Measurements from ENCODE around the gene SLC38A3. TPM values are rescaled to one million over a fixed set of nuclear protein-coding genes. Genes with fewer than 3 reads are reported as not detected.
A peak's percentile ranks its signal among the peaks of the same experiment; 100 is the strongest.

The SLC38A3 gene
- total RNA-seq (1.6 TPM), polyA plus RNA-seq (ENCODE audit: insufficient read depth, low read depth, low replicate concordance) (4.2 TPM)
- long read RNA-seq, donor 1, partial matches to known transcripts: 0 of 4 reads
- long read RNA-seq, donor 1, other reads (novel, unspliced or antisense): 0 of 4 reads
- long read RNA-seq, donor 2, partial matches to known transcripts: 0 of 3 reads
- long read RNA-seq, donor 2, other reads (novel, unspliced or antisense): 0 of 3 reads
- long read RNA-seq, donor 3, partial matches to known transcripts: 0 of 1 reads
- long read RNA-seq, donor 3, other reads (novel, unspliced or antisense): 0 of 1 reads
- long read RNA-seq, donor 4: 0 reads
- long read RNA-seq, donor 5, partial matches to known transcripts: 0 of 1 reads
- long read RNA-seq, donor 5, other reads (novel, unspliced or antisense): 0 of 1 reads
- long read RNA-seq, donor 6, partial matches to known transcripts: 0 of 1 reads
- long read RNA-seq, donor 6, other reads (novel, unspliced or antisense): 0 of 1 reads
- long read RNA-seq, donor 7: 0 reads
- long read RNA-seq, donor 8: 0 reads
- long read RNA-seq, donor 9: 0 reads
- long read RNA-seq, donor 10, partial matches to known transcripts: 0 of 1 reads
- long read RNA-seq, donor 10, other reads (novel, unspliced or antisense): 0 of 1 reads

GRCh38 chr3:50204804-50205412 is at the start of gene SLC38A3:
SLC38A3 (plus strand) TSS chr3:50205271; CDS start chr3:50214200, 8,929 bp downstream.
- TF ChIP-seq CTCF (IDR thresholded peaks at IDR 0.05; ENCODE audit: borderline replicate concordance, extremely low read depth, insufficient read depth): no peak
- peaks cover 0 to 20% (median 0%) of the 10 kb centered on the region in 3 donors for H3K4me1 ChIP-seq (ENCODE audit: control insufficient read depth in 2 of 3, insufficient read depth in 2 of 3, low read depth in 1 of 3, low read length in 3 of 3)
- FAIRE-seq (no peak), DNase-seq (peak in 4 of 5 donors; percentile 68 to 85 (median 79))
- no peak within 1 kb of the TSS for H3K9ac ChIP-seq (ENCODE audit: low read length in 3 of 3)
- H3K9me3 ChIP-seq (ENCODE audit: control insufficient read depth in 2 of 3, insufficient read depth in 1 of 3, low read length in 3 of 3): no peaks in the 10 kb centered on the region
- no peaks in the 10 kb centered on the region for H3K36me3 ChIP-seq (ENCODE audit: control insufficient read depth in 2 of 3, insufficient read depth in 3 of 3, low read length in 3 of 3)
- H3K27me3 ChIP-seq (ENCODE audit: control insufficient read depth, insufficient read depth, low read length): no peaks in the 10 kb centered on the region
- peak within 1 kb of the TSS; percentile 29 to 59 (median 36) for H3K4me3 ChIP-seq (ENCODE audit: low read length in 3 of 3)
- H3K27ac ChIP-seq (ENCODE audit: low read depth in 2 of 2, low read length in 2 of 2): no peak within 1 kb of the TSS
- intact Hi-C loops (cut with DNase I): no loop called here

GRCh38 chr3:50155491-50155878 is 49.6 kb upstream of the SLC38A3 start:
- no peak for TF ChIP-seq CTCF (IDR thresholded peaks at IDR 0.05; ENCODE audit: borderline replicate concordance, extremely low read depth, insufficient read depth)
- Histone ChIP-seq H3K27ac (ENCODE audit: low read depth in 2 of 2, low read length in 2 of 2) (peak overlapping the region; percentile 69 to 83), H3K4me3 (ENCODE audit: low read length in 3 of 3) (peak overlapping the region; percentile 62 to 69 (median 68)), H3K27me3 (ENCODE audit: control insufficient read depth, insufficient read depth, low read length) (no peaks in the 10 kb centered on the region), H3K36me3 (ENCODE audit: control insufficient read depth in 2 of 3, insufficient read depth in 3 of 3, low read length in 3 of 3) (no peaks in the 10 kb centered on the region), H3K9me3 (ENCODE audit: control insufficient read depth in 2 of 3, insufficient read depth in 1 of 3, low read length in 3 of 3) (no peaks in the 10 kb centered on the region), H3K4me1 (ENCODE audit: control insufficient read depth in 2 of 3, insufficient read depth in 2 of 3, low read depth in 1 of 3, low read length in 3 of 3) (peaks cover 3 to 32% (median 16%) of the 10 kb centered on the region in 3 donors), H3K9ac (ENCODE audit: low read length in 3 of 3) (peak overlapping the region in 2 of 3 donors; percentile 55 to 69)
- intact Hi-C loops (cut with DNase I): no loop called here
- FAIRE-seq (no peak), DNase-seq (no peak)

- Histone ChIP-seq H3K36me3 (ENCODE audit: control insufficient read depth in 2 of 3, insufficient read depth in 3 of 3, low read length in 3 of 3) (no peaks in the 10 kb centered on the region), H3K4me3 (ENCODE audit: low read length in 3 of 3) (peak overlapping the region; percentile 62 to 69 (median 68)), H3K27ac (ENCODE audit: low read depth in 2 of 2, low read length in 2 of 2) (peak overlapping the region; percentile 69 to 83), H3K9ac (ENCODE audit: low read length in 3 of 3) (peak overlapping the region; percentile 37 to 69 (median 55)), H3K27me3 (ENCODE audit: control insufficient read depth, insufficient read depth, low read length) (no peaks in the 10 kb centered on the region), H3K4me1 (ENCODE audit: control insufficient read depth in 2 of 3, insufficient read depth in 2 of 3, low read depth in 1 of 3, low read length in 3 of 3) (peaks cover 3 to 31% (median 16%) of the 10 kb centered on the region in 3 donors), H3K9me3 (ENCODE audit: control insufficient read depth in 2 of 3, insufficient read depth in 1 of 3, low read length in 3 of 3) (no peaks in the 10 kb centered on the region)
- no peak for TF ChIP-seq CTCF (IDR thresholded peaks at IDR 0.05; ENCODE audit: borderline replicate concordance, extremely low read depth, insufficient read depth)
- intact Hi-C loops (cut with DNase I): no loop called here
- DNase-seq (peak in 3 of 5 donors; percentile 61 to 73 (median 65)), FAIRE-seq (no peak)
Observed at GRCh38 chr3:50155891-50156290, 49.2 kb upstream of the SLC38A3 start.
